Activated T-cell treated with anti-CD3 and anti-CD28 coated beads for 48 hours (primary cell): ENCODE data around the gene MARCHF4.

Experiments
- DNase-seq: peaks from one replicate; pipeline ENCODE4 v3.0.0-alpha.2; 2020; ENCODE audit warnings: low read depth

Gene MARCHF4, protein sequence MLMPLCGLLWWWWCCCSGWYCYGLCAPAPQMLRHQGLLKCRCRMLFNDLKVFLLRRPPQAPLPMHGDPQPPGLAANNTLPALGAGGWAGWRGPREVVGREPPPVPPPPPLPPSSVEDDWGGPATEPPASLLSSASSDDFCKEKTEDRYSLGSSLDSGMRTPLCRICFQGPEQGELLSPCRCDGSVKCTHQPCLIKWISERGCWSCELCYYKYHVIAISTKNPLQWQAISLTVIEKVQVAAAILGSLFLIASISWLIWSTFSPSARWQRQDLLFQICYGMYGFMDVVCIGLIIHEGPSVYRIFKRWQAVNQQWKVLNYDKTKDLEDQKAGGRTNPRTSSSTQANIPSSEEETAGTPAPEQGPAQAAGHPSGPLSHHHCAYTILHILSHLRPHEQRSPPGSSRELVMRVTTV

GRCh38 chr2:216371721-216372702 is at the start of gene MARCHF4:
Gene MARCHF4 (minus strand): TSS chr2:216372483. CDS start chr2:216370260, 2,223 bp downstream.
- DNase-seq, result peak; percentile 62

DNA sequence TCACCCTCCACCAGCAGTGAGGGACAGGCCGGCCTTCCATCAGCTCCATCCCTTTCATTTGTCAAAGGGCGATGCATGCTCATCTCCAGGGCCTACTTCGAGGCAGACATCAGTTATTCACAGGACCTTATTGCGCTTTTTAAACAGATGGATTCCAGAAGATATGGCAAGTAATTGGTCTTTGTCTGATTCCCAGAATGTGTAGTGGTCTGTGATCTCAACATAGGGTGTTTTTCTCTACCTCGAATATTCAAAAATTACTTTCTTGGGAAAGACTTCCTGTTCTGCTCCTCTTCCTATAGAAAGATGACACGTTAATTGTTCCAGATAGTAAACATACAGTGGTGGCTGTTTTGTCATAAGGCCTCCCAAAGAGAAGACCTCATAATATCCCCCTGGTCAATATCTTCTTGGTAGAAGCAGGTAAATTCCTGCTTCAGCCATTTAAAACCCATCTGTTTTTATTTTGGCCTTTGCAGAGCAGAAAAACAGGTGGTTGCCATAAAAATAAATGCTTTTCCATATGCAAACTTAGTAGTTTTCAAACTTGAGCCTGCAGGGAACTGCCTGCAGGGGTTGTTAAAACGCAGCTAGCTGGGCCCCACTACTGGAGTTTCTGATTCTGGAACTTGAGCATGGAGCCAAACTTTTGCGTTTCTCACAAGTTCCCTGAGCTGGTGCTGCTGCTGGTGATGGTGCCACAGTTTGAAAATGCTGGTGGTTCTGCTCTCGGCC is 48.3 kb upstream of the MARCHF4 start:
- no peak for DNase-seq

- DNase-seq, result no peak
Measured at GRCh38 chr2:216418981-216419380, 46.7 kb upstream of the MARCHF4 start.

- no peak for DNase-seq
Measured at GRCh38 chr2:216416571-216417307, 44.5 kb upstream of the MARCHF4 start.

DNA sequence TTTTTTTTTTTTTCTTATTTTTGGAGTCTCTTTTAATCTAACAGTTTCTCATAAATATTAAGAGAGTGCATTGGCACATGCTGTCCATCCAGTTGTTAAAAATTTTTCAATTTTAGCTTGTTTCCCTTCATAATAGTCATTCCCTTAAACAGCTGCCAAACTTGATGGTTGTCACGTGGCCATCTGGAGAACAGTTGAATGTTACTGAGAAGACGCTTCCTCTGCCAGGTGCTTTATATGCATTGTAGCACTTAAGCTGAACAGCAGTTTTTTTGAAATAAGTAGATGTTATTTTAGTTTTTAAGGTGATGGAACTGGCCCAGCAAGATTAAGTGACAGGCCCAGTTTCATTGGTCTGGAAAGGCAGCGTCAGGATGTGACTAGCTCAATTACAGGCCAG is 43.3 kb upstream of the MARCHF4 start:
- no peak for DNase-seq

DNA sequence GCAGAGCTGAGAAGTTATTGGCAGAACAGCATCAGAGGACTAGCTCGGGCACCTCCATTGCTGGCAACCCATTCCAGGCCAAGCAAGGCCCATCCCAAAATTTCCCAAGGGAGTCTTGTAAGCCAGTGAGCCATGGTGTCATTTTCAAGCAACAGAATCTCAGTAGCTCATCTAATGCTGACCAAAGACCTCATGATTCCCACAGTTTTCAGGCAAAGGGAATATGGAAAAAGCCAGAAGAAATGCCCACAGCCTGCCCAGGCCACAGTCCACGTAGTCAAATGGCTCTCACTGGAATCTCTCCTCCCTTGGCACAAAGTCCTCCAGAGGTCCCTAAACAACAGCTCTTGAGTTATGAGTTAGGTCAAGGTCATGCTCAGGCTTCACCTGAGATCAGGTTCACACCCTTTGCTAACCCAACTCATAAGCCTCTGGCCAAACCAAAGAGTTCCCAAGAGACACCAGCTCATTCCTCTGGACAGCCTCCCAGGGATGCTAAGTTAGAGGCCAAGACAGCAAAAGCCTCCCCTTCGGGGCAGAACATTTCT is 42.6 kb upstream of the MARCHF4 start:
- DNase-seq, result no peak

DNA sequence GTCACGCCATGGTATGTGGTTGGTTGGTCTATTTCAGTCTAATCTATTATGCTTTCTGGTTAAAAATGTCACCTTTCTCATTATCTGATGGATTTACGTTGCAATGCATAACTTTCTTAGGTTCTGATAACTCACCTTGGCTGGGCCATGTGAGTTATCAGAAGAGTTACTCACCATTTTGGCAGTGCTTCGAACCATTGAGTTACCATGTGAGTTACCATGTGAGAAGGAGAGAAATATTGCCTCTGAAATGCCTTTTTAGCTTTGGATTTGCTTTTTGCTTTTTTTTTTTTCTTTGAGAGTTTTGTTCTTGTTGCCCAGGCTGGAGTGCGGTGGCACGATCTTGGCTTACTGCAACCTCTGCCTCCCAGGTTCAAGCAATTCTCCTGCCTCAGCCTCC is 41.6 kb upstream of the MARCHF4 start:
- DNase-seq, result no peak

DNA sequence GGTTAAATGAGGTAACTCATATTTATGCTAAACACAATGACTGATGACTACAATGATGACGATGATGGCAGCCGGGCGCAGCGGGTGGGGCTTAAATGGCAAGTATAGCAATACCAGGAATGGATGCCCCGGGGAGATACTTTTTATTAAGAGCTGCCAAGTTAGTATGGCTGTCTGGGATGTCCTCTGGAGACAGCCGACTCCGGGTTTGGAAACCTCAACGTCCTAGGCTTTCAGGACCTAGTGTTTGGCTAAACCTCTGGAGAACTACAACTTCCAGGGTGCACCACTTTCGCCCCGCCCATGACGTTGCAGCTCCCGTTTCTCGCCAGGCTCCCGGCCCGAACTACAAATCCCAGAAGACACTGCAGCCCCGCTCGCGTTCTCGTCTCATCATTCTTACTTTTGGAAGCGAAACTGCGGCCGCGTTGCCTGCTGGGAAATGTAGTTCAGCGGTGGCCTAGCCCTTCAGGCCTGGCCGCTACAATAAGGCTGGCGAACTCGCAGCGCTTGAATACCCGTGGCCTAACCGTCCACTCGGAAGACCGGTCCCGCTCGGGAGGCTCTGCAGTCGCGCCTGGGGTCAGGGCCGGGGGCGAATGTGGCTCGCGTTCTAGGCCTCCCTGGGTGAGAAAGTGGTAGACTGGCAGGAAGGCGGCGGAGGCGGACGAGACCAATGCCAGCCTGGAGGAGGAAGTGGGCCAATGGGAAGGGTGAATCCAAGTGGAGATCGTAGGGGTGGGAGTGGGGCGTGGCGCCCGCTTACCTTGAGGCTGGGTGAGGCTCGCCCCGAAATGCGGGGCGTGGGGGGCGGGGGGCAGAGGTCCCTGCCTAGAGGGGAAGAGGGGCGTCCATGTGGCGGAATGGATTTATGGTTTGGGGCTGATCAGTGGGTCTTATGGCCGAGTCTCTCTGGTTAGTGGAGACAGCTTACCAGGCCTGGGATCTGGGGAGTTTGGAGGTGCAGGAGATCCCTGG is 40.0 kb upstream of the MARCHF4 start, which contains the start of gene SMARCAL1:
Gene SMARCAL1, plus strand, starts transcription at position 463 of the 978 bp plus-strand sequence. CDS start 2,221 bp downstream, outside the sequence.
- DNase-seq, result peak; percentile 96

DNA sequence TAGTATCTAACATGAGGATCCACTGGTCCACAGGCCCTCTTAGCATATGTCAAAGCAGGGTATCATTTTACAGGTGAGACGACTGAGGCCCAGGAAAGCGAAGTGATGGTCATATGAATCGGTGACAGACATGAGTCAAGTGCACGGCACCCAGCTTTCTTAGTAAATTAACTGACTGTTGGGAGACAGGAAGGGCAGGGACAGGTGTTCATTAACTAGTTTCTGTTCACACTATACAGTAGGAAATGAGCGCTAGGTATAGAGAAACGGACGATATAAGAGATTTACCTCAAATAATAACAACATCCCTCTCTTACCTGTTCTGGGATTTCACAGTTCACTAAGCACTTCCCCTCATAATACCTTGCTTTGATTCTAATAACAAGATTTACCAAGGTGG is 38.3 kb upstream of the MARCHF4 start:
- DNase-seq, result no peak

- no peak for DNase-seq
Measured at GRCh38 chr2:216408426-216409290, 36.4 kb upstream of the MARCHF4 start.

- DNase-seq, result no peak
Measured at GRCh38 chr2:216406826-216407225, 34.5 kb upstream of the MARCHF4 start.

DNA sequence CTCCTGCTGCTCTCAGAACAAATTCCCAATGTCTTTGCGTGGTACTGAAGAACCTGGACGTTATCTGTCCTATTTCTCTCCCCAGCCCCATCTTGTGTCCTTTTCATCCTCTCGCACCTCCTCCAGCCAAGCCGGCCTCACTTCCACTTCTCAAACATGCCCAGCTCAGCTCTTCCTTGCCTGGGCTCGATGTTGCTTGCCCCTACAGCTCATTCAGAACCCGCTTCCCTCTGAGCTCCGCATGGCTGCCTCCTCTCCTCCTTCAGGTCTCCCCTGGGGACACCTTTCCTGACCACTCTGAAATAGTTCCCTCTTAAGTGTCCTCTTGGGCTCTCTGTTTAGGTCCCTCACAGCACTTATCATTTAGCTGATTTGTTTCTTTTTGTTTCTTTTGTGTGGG is 33.3 kb upstream of the MARCHF4 start:
- DNase-seq, result no peak

GRCh38 chr2:216404010-216404618 is 31.8 kb upstream of the MARCHF4 start:
- peak; percentile 15 for DNase-seq

GRCh38 chr2:216402751-216403150 is 30.5 kb upstream of the MARCHF4 start:
- no peak for DNase-seq

DNA sequence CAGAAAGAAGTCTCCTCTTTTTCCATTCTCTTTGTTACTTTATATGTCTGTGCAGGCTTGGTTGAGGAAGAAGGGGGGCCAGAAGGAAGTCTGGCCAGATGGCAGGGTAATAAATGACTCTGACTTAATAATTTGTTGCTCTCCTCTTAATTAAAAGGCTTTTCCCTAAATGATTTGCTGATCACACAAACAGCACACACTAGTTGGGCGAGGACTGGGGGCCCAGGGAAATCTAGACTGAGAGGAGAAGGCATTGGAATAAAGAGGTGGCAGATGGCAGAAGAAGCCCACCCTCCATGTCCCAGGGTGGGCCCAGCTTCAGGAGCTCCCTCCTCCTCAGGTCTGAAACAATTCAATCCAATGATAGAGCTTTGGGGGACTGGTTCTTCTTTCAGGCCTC is 27.3 kb upstream of the MARCHF4 start:
- DNase-seq, result no peak

DNA sequence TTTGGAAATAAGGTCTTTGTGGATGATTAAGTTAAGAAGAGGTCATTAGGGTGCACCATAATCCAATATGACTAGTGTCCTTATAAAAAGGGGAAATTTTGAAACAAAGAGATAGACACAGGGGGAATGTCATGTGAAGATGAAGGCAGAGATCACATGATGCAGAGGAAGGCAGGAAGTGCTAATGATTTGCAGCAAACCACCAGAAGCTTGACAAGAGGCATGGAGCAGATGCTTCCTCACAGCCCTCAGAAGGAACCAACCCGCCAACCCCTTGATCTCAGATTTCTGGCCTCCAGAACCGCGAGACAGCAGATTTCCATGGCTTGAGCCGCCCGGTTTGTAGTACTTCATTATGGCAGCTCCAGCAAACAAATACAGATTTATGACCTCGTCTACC is 22.6 kb upstream of the MARCHF4 start:
- DNase-seq, result no peak

GRCh38 chr2:216392945-216393840 is 20.9 kb upstream of the MARCHF4 start:
- DNase-seq, result no peak
